Measurements from ENCODE around the gene TSLP.

Gene TSLP

DNA sequence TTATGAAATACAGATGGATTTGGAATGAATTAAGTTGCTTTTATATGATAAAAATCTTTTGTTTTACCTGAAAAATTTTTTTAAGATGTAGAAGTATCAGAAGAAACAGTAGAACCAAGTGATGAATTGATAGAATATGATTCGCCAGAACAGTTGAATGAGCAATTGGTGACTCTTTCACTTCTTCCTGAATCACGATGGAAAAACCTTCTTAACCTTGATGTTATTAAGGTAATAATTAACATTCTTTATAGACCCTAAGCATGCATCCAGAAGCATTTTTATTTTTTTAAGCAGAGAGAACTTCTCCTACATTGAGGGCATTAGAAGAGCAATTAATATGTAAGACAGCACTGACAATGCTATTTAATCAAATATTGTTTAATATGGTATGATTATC lies 49.4 kb downstream of the TSLP start:
- no peaks in the 10 kb centered on the region for H3K79me2 ChIP-seq (ENCODE audit: low read length)

DNA sequence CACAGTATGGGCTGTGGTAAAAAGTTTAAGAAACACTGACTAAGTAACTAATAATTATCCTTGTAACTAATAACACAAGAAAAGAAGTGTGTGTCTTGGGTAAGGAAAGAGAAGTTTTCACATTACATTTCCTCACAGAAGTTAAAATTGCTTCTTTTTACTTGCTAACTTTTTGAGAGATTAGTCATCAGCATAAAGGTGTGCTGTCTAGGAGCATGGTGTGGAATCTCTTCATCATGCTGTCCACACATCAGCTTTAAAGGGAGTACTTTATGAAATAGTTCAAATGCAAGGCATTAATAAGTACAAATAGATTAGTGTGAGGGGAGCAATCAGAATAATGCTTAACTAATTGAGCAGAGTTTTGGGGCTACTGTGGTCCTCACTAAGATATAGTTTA lies 50.4 kb downstream of the TSLP start:
- Histone ChIP-seq H3K36me3 (replicated peaks; ENCODE audit: insufficient read depth, low read length) (peaks cover 23% of the 10 kb centered on the region; the same call in 1 of the 2 replicates), H3K9me3 (replicated peaks; ENCODE audit: insufficient read depth, low read length) (no peaks in the 10 kb centered on the region)

More for the DNA sequence above, 49.4 kb downstream of the TSLP start:
- Histone ChIP-seq H3K9me2 (replicated peaks; ENCODE audit: insufficient read depth, low read length) (no peaks in the 10 kb centered on the region), H2AFZ (ENCODE audit: low read length) (no peak overlapping the region), H3F3A (ENCODE audit: insufficient read depth, low read length) (no peaks in the 10 kb centered on the region), H4K20me1 (ENCODE audit: insufficient read depth, low read length) (no peaks in the 10 kb centered on the region), H3K4me2 (ENCODE audit: low read depth, low read length) (no peak overlapping the region), H3K36me3 (replicated peaks; ENCODE audit: insufficient read depth, low read length) (peaks cover 23% of the 10 kb centered on the region; the same call in 1 of the 2 replicates), H3K9me3 (replicated peaks; ENCODE audit: insufficient read depth, low read length) (no peaks in the 10 kb centered on the region), H3K4me1 (ENCODE audit: low read length) (no peaks in the 10 kb centered on the region), H3K4me3 (ENCODE audit: low read length) (no peak overlapping the region), H3K27ac (ENCODE audit: low read length) (no peak overlapping the region), H3K9ac (ENCODE audit: low read length) (no peak overlapping the region), H3K27me3 (replicated peaks; ENCODE audit: insufficient read depth, low read length) (no peaks in the 10 kb centered on the region)
- no peak for TF ChIP-seq EZH2 (optimal IDR thresholded peaks at IDR 0.05; ENCODE audit: low read depth, low read length)
- no peak for TF ChIP-seq EZH2phosphoT487 (IDR thresholded peaks at IDR 0.05; ENCODE audit: low read length)
- TF ChIP-seq, protein P1, sequence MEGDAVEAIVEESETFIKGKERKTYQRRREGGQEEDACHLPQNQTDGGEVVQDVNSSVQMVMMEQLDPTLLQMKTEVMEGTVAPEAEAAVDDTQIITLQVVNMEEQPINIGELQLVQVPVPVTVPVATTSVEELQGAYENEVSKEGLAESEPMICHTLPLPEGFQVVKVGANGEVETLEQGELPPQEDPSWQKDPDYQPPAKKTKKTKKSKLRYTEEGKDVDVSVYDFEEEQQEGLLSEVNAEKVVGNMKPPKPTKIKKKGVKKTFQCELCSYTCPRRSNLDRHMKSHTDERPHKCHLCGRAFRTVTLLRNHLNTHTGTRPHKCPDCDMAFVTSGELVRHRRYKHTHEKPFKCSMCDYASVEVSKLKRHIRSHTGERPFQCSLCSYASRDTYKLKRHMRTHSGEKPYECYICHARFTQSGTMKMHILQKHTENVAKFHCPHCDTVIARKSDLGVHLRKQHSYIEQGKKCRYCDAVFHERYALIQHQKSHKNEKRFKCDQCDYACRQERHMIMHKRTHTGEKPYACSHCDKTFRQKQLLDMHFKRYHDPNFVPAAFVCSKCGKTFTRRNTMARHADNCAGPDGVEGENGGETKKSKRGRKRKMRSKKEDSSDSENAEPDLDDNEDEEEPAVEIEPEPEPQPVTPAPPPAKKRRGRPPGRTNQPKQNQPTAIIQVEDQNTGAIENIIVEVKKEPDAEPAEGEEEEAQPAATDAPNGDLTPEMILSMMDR (IDR thresholded peaks at IDR 0.05; ENCODE audit: low read length) = no peak
- no peak for DNase-seq

DNA sequence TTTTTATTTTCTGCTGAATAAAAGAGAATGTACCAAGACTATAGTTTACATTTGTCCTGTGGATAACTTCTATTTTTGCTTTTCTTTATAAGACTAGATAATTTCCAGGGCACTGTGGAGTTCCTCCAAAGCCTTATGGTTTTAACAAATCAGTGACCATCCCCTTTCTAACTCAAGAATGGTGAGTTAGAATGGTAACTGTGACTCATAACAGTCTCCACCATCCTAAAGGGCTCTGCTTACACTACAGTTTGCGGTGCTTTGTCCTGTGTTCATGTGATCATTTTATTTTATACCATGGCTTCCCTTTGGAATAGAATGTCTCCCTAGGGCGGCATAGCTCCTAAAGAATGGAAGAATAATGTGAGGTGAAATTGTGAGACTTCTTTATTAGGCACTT lies 50.9 kb downstream of the TSLP start:
- no peak for DNase-seq
- TF ChIP-seq EZH2phosphoT487 (IDR thresholded peaks at IDR 0.05; ENCODE audit: low read length) = no peak
- no peak for TF ChIP-seq EZH2 (optimal IDR thresholded peaks at IDR 0.05; ENCODE audit: low read depth, low read length)
- TF ChIP-seq, protein P1 (IDR thresholded peaks at IDR 0.05; ENCODE audit: low read length) = no peak
- H3K9ac ChIP-seq (ENCODE audit: low read length) = no peak overlapping the region

More for the DNA sequence above, 50.4 kb downstream of the TSLP start:
- Histone ChIP-seq H3K79me2 (ENCODE audit: low read length) (no peaks in the 10 kb centered on the region), H3K4me2 (ENCODE audit: low read depth, low read length) (no peak overlapping the region), H3K9me2 (replicated peaks; ENCODE audit: insufficient read depth, low read length) (no peaks in the 10 kb centered on the region), H3K4me3 (ENCODE audit: low read length) (no peak overlapping the region), H3K4me1 (ENCODE audit: low read length) (no peaks in the 10 kb centered on the region), H3K27ac (ENCODE audit: low read length) (no peak overlapping the region), H4K20me1 (ENCODE audit: insufficient read depth, low read length) (no peaks in the 10 kb centered on the region), H3K27me3 (replicated peaks; ENCODE audit: insufficient read depth, low read length) (no peaks in the 10 kb centered on the region), H2AFZ (ENCODE audit: low read length) (no peak overlapping the region), H3K9ac (ENCODE audit: low read length) (no peak overlapping the region), H3F3A (ENCODE audit: insufficient read depth, low read length) (no peaks in the 10 kb centered on the region)
- TF ChIP-seq, protein P1 (IDR thresholded peaks at IDR 0.05; ENCODE audit: low read length) = no peak
- TF ChIP-seq EZH2 (optimal IDR thresholded peaks at IDR 0.05; ENCODE audit: low read depth, low read length) (no peak), EZH2phosphoT487 (IDR thresholded peaks at IDR 0.05; ENCODE audit: low read length) (no peak)
- no peak for DNase-seq

More for the DNA sequence above, 50.9 kb downstream of the TSLP start:
- Histone ChIP-seq H3K9me2 (replicated peaks; ENCODE audit: insufficient read depth, low read length) (no peaks in the 10 kb centered on the region), H3K79me2 (ENCODE audit: low read length) (no peaks in the 10 kb centered on the region), H4K20me1 (ENCODE audit: insufficient read depth, low read length) (no peaks in the 10 kb centered on the region), H3K4me1 (ENCODE audit: low read length) (no peaks in the 10 kb centered on the region), H3K4me3 (ENCODE audit: low read length) (no peak overlapping the region), H3K36me3 (replicated peaks; ENCODE audit: insufficient read depth, low read length) (peaks cover 23% of the 10 kb centered on the region; the same call in 1 of the 2 replicates), H3K27me3 (replicated peaks; ENCODE audit: insufficient read depth, low read length) (no peaks in the 10 kb centered on the region), H3F3A (ENCODE audit: insufficient read depth, low read length) (no peaks in the 10 kb centered on the region), H2AFZ (ENCODE audit: low read length) (no peak overlapping the region), H3K9me3 (replicated peaks; ENCODE audit: insufficient read depth, low read length) (no peaks in the 10 kb centered on the region), H3K4me2 (ENCODE audit: low read depth, low read length) (no peak overlapping the region), H3K27ac (ENCODE audit: low read length) (no peak overlapping the region)

Measured in MM.1S (cell line).